Progenitor cell of endocrine pancreas (in vitro differentiated cells): ENCODE measurements around the gene CNN3. TPM values are rescaled to one million over a fixed set of nuclear protein-coding genes. Genes with fewer than 3 reads are reported as not detected.

Source experiments
- DNase-seq: peaks from one replicate; pipeline ENCODE4 v3.0.0; 2021; ENCODE audit warnings: low spot score; ENCODE audit not compliant: unreplicated experiment
- H3K27ac Mint-ChIP-seq: 2 replicates; pipeline ENCODE4 v1.8.0; 2021; ENCODE audit warnings: mild to moderate bottlenecking, moderate library complexity, mixed read lengths
- H3K27me3 Mint-ChIP-seq: 2 replicates; pipeline ENCODE4 v1.8.0; 2021; ENCODE audit warnings: mixed read lengths
- H3K36me3 Mint-ChIP-seq: 2 replicates; pipeline ENCODE4 v1.8.0; 2022; ENCODE audit warnings: mixed read lengths; ENCODE audit not compliant: insufficient read depth
- H3K4me1 Mint-ChIP-seq: 2 replicates; pipeline ENCODE4 v1.8.0; 2021; ENCODE audit warnings: low read depth, mixed read lengths
- H3K4me3 Mint-ChIP-seq: 2 replicates; pipeline ENCODE4 v1.8.0; 2021; ENCODE audit warnings: low read depth, mild to moderate bottlenecking, moderate library complexity, mixed read lengths
- H3K9me3 Mint-ChIP-seq: 2 replicates; pipeline ENCODE4 v1.8.0; 2021; ENCODE audit warnings: low read depth, mixed read lengths
- total RNA-seq: library from RNA; stranded (reverse); gene quantifications from 2 replicates; pipeline ENCODE4 v1.2.1, GENCODE V29; 2021
- TF ChIP-seq, protein P1 (sequence below): fragments of 200-600 bp; sonication (generic); IDR thresholded peaks from one replicate; pipeline ENCODE4 v1.5.0; 2021; ENCODE audit warnings: antibody characterized with exemption, mild to moderate bottlenecking; ENCODE audit not compliant: unreplicated experiment

The CNN3 gene
- total RNA-seq, 1 donor from 2014 or later: 342 TPM

DNA sequence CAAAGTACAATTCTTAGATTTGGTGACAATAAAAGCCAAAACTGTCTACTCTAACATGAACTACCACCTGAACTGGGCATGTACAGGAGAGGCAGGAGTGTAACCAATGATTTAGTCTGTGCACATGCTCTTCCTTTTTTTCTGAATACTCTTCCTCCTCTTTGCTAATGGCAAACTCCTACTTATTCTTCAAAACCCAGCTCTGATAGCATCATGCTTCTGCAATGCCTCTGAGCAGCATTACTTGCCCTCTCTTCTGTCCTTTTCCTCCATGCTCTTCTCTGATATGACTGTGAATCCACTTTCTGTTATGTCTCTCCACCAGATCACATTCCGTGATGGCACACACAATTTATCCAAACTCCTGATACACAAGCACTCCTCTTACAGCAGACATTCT is 31.4 kb downstream of the CNN3 start:
- H3K4me3 Mint-ChIP-seq: no peak overlapping the region
- H3K27ac Mint-ChIP-seq: peak overlapping the region; percentile 18
- DNase-seq: no peak
- TF ChIP-seq, protein P1, sequence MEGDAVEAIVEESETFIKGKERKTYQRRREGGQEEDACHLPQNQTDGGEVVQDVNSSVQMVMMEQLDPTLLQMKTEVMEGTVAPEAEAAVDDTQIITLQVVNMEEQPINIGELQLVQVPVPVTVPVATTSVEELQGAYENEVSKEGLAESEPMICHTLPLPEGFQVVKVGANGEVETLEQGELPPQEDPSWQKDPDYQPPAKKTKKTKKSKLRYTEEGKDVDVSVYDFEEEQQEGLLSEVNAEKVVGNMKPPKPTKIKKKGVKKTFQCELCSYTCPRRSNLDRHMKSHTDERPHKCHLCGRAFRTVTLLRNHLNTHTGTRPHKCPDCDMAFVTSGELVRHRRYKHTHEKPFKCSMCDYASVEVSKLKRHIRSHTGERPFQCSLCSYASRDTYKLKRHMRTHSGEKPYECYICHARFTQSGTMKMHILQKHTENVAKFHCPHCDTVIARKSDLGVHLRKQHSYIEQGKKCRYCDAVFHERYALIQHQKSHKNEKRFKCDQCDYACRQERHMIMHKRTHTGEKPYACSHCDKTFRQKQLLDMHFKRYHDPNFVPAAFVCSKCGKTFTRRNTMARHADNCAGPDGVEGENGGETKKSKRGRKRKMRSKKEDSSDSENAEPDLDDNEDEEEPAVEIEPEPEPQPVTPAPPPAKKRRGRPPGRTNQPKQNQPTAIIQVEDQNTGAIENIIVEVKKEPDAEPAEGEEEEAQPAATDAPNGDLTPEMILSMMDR: no peak
- no peaks in the 10 kb centered on the region for H3K27me3 Mint-ChIP-seq
- H3K4me1 Mint-ChIP-seq: peaks cover 14% of the 10 kb centered on the region
- H3K9me3 Mint-ChIP-seq: no peaks in the 10 kb centered on the region
- peaks cover 30% of the 10 kb centered on the region for H3K36me3 Mint-ChIP-seq

DNA sequence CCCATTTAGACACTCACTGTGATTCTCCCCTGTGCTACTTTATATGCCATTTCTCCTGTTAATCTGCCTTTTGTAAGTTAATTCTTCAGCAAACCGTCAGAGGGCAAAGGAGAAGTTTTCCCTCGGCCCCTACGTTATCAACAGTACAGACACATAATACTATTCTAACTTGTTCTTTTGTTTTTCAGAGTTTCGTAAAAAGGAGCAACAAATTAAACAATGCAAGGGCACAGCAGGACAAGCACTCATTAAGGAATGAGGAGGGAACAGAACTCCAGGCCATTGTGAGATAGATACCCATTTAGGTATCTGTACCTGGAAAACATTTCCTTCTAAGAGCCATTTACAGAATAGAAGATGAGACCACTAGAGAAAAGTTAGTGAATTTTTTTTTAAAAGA is 32.3 kb downstream of the CNN3 start:
- peaks cover 32% of the 10 kb centered on the region for H3K36me3 Mint-ChIP-seq

DNA sequence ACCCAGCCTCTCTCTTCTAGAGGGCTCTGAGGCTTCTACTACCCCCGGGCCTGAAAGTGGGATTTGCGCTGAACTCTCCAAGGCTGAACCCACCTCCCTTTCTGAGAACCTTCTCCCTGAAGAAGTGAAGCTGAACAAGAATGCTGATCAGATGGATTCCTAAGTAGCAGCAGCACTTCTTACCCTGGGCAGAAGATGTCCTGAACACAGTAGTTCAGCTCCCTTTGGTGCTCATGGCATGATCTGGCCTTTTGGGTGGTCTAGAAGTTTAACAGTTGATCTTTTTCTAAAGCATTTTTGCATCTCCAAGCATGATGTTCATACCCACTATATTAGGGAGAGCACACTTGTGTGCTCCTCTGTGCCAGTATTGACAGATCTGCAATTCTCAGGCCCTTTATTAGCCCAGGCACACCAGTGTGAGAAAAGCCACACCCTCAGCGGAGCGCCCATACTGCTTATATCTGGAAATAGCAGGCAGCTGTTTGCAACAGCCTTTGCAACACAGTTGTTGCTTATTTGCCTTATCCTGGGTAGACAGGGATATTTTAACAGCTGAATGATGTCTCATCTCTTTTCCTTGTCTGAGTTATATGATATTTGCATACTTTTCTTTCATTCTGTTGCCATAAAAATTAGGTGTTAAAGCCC is 34.2 kb downstream of the CNN3 start:
- Mint-ChIP-seq H3K27me3 (no peaks in the 10 kb centered on the region), H3K9me3 (no peaks in the 10 kb centered on the region), H3K27ac (peak overlapping the region; percentile 50), H3K4me1 (peaks cover 14% of the 10 kb centered on the region), H3K36me3 (peaks cover 33% of the 10 kb centered on the region), H3K4me3 (no peak overlapping the region)
- no peak for DNase-seq
- TF ChIP-seq, protein P1: no peak

More for the DNA sequence above, 32.3 kb downstream of the CNN3 start:
- Mint-ChIP-seq H3K27ac (peak overlapping the region; percentile 9), H3K4me3 (no peak overlapping the region), H3K9me3 (no peaks in the 10 kb centered on the region), H3K27me3 (no peaks in the 10 kb centered on the region), H3K4me1 (peaks cover 14% of the 10 kb centered on the region)
- DNase-seq: no peak
- TF ChIP-seq, protein P1: no peak

DNA sequence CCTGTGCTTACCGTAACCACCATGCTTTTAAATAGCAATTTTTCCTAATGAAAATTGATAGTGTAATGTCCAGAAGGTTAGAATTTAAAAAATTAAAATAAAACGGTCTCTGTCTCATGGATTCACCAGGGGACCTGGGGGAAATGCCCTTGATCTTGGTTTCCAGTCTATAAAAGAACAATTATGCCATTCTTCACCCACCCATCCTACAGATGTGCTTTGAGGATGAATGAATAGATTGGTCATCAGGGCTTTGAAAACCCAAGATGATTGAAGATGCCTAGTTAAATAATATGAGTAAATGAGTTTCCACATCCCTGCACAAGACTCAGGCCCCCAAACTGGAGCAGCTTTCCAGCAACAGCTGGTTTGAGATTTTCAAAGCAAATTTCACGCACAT is 38.7 kb downstream of the CNN3 start:
- Mint-ChIP-seq H3K4me3 (no peak overlapping the region), H3K27ac (no peak overlapping the region), H3K4me1 (peaks cover 12% of the 10 kb centered on the region), H3K36me3 (peaks cover 21% of the 10 kb centered on the region), H3K27me3 (no peaks in the 10 kb centered on the region), H3K9me3 (no peaks in the 10 kb centered on the region)
- DNase-seq: no peak
- TF ChIP-seq, protein P1: no peak

DNA sequence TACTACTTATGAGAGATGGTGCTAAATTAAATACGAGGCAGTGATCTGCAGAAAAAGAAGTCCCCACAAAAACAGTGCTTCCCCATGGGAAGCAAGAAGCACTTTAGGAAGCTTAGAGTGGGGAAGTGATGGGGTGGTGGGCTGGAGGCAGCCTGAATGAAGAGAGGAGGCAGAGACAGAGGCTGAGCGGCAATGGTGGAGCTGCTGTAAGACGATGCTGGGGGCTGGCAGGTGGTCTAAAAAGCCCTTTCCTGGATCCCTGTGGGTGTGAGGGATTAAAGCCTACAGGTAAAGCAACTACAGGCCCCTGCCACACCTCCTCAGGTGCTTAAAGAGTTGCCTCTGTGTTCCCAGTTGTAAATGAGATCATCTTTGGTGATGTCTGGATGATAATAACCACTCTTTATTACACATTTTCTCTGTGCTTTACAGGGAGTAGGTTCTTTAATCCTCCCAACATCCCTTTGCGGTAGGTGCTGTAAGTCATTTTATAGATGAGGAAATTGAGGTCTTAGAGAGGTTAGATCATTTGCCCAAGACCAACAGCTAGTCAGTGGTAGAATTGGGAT is 39.2 kb downstream of the CNN3 start:
- no peak for DNase-seq
- Mint-ChIP-seq H3K36me3 (peaks cover 23% of the 10 kb centered on the region), H3K4me3 (no peak overlapping the region), H3K4me1 (peaks cover 16% of the 10 kb centered on the region), H3K9me3 (no peaks in the 10 kb centered on the region), H3K27ac (no peak overlapping the region), H3K27me3 (no peaks in the 10 kb centered on the region)
- TF ChIP-seq, protein P1: no peak
